Kidney (tissue), 14 donors: Measurements from ENCODE around the gene LGALS8. TPM values are rescaled to one million over a fixed set of nuclear protein-coding genes. Genes with fewer than 3 reads are reported as not detected.

Experiments used
- DNase-seq, 5 donors: peaks; one replicate each; pipeline ENCODE4 v3.0.0-alpha.2; 2013 to 2020
- FAIRE-seq: peaks from 2 replicates; lab custom pipeline; 2012; peaks lifted over from hg19 to GRCh38; lab: Jason Lieb, UNC
- H3K27ac ChIP-seq, 2 donors: one replicate each; pipeline ENCODE4 v1.7.0; 2013; ENCODE audit warnings: low read depth in 2 of 2, low read length in 2 of 2, inconsistent platforms in 1 of 2
- H3K27me3 ChIP-seq: one replicate; pipeline ENCODE4 v1.7.1; 2013; ENCODE audit warnings: low read length, inconsistent platforms; ENCODE audit not compliant: control insufficient read depth, insufficient read depth
- H3K36me3 ChIP-seq, 3 donors: one replicate each; pipeline versions ENCODE4 v1.7.0 to v1.7.1; 2013; ENCODE audit warnings: low read length in 3 of 3, control low read depth in 1 of 3, inconsistent platforms in 1 of 3; ENCODE audit not compliant: insufficient read depth in 3 of 3, control insufficient read depth in 2 of 3
- H3K4me1 ChIP-seq, 3 donors: one replicate each; pipeline versions ENCODE4 v1.7.0 to v1.7.1; 2013; ENCODE audit warnings: low read length in 3 of 3, inconsistent platforms in 1 of 3, low read depth in 1 of 3; ENCODE audit not compliant: control insufficient read depth in 2 of 3, insufficient read depth in 2 of 3
- H3K4me3 ChIP-seq, 3 donors: one replicate each; pipeline versions ENCODE4 v1.7.0 to v1.8.1; 2013; ENCODE audit warnings: low read length in 3 of 3, control low read depth in 1 of 3, inconsistent platforms in 1 of 3
- H3K9ac ChIP-seq, 3 donors: one replicate each; pipeline versions ENCODE4 v1.7.0 to v1.7.1; 2013; ENCODE audit warnings: low read length in 3 of 3, control low read depth in 1 of 3, inconsistent platforms in 1 of 3
- H3K9me3 ChIP-seq, 3 donors: one replicate each; pipeline versions ENCODE4 v1.7.0 to v1.7.1; 2013; ENCODE audit warnings: low read length in 3 of 3, control low read depth in 1 of 3, inconsistent platforms in 1 of 3; ENCODE audit not compliant: control insufficient read depth in 2 of 3, insufficient read depth in 1 of 3
- CTCF ChIP-seq: IDR thresholded peaks from 3 replicates; pipeline ENCODE4 v1.5.1; 2012; ENCODE audit warnings: mild to moderate bottlenecking, moderate library complexity, borderline replicate concordance; ENCODE audit not compliant: insufficient read depth; ENCODE audit errors: extremely low read depth
- intact Hi-C: fragments of 100-400 bp; cut with DNase I; formaldehyde crosslinking; loops from one replicate; pipeline ENCODE4 v1.11.1; 2022
- polyA plus RNA-seq: library from polyadenylated mRNA; stranded (reverse); fragments of 350-450 nt; fragmentation: Illumina TruSeq; extraction: RNeasy Lipid Tissue Mini Kit (QIAGEN cat#74804); gene quantifications from one replicate; pipeline ENCODE4 v1.2.3, GENCODE V29; 2014; ENCODE audit warnings: low read depth, low replicate concordance; ENCODE audit not compliant: insufficient read depth
- total RNA-seq: library from RNA; stranded (reverse); fragmentation: NEBNext Ultra II Directional; extraction: Animal tissue kit (Norgen Biotek cat#: 25700); gene quantifications from one replicate; pipeline ENCODE4 v1.2.1, GENCODE V29; 2021
- donor health status: control.
- donor health status: control.
- donor health status: control.
- donor health status: control.
- donor health status: control.
- donor health status: DM: yes; HTN: yes; CAD: no.
- donor health status: Normal renal cell carcinoma (clear cell type).

LGALS8 gene
- total and polyA plus RNA-seq, 2 donors from 2014 or later, result 17.6 to 53.3 TPM

- no peaks in the 10 kb centered on the region for H3K9me3 ChIP-seq
- H3K4me3 ChIP-seq, result no peak overlapping the region
- TF ChIP-seq CTCF, result no peak
- no peaks in the 10 kb centered on the region for H3K27me3 ChIP-seq
- no peak overlapping the region for H3K27ac ChIP-seq
- no peak overlapping the region for H3K9ac ChIP-seq
- FAIRE-seq (no peak), DNase-seq (no peak)
- intact Hi-C loops, result no loop called here
- H3K36me3 ChIP-seq, result no peaks in the 10 kb centered on the region
- H3K4me1 ChIP-seq, result peaks cover 0 to 4% (median 2%) of the 10 kb centered on the region in 3 donors
Observed at GRCh38 chr1:236520445-236521005, 3.3 kb upstream of the LGALS8 start.

- Histone ChIP-seq H3K36me3 (peaks cover 0 to 9% (median 3%) of the 10 kb centered on the region in 3 donors), H3K4me3 (peak overlapping the region; percentile 80 to 99 (median 96)), H3K9me3 (no peaks in the 10 kb centered on the region), H3K27ac (peak overlapping the region; percentile 93), H3K9ac (peak overlapping the region; percentile 43 to 85 (median 82)), H3K4me1 (peaks cover 0 to 4% (median 2%) of the 10 kb centered on the region in 3 donors), H3K27me3 (no peaks in the 10 kb centered on the region)
- intact Hi-C loops, result no loop called here
- FAIRE-seq (no peak), DNase-seq (peak in 3 of 5 donors; percentile 39 to 80 (median 78))
- TF ChIP-seq CTCF, result no peak
Observed at GRCh38 chr1:236522937-236523703, 662 bp upstream of the LGALS8 start.

GRCh38 chr1:236524142-236524894 lies 536 bp downstream of the LGALS8 start:
- Histone ChIP-seq H3K27ac (peak overlapping the region; percentile 93), H3K27me3 (no peaks in the 10 kb centered on the region), H3K9me3 (no peaks in the 10 kb centered on the region), H3K4me3 (peak overlapping the region; percentile 80 to 99 (median 96)), H3K36me3 (peaks cover 0 to 9% (median 3%) of the 10 kb centered on the region in 3 donors), H3K9ac (peak overlapping the region; percentile 82 to 93 (median 85)), H3K4me1 (peaks cover 0 to 4% (median 2%) of the 10 kb centered on the region in 3 donors)
- FAIRE-seq (no peak), DNase-seq (peak in 4 of 5 donors; percentile 68 to 90 (median 78))
- intact Hi-C loops, result no loop called here
- TF ChIP-seq CTCF, result no peak
